ENCODE data around the gene GNPDA1. TPM values are rescaled to one million over a fixed set of nuclear protein-coding genes. Genes with fewer than 3 reads are reported as not detected.

The GNPDA1 gene
- total and polyA plus RNA-seq, 10 of the 15 experiments (the other 5 are each of a cell fraction or from before 2014, with no cell fraction given), result 1.0 to 11.9 (median 3.9) TPM

DNA sequence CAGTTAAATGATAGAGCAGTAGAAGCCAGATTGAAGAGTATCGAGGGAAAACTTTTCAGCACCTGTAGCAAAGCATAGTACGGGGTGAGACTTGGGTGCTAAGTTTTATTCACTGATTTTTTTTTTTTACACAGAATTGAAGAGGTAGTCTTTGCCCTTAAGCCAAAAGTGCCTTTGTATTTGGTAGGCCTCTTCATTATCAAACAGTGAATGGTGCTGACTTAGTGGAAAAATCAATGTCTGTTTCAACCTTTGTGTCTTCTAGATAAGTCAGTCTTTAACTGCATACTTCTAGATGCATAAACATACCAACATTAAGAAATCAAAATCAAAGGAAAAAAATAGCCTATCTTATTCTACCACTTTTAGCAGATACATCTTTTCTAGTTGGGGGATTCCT lies 30.2 kb downstream of the GNPDA1 start:
- H3K4me1 ChIP-seq (ENCODE audit: control insufficient read depth, insufficient read depth, low read length), result no peaks in the 10 kb centered on the region
- RAD21 ChIA-PET (ENCODE audit: unreplicated experiment), result no interaction called here
- SMC1A ChIA-PET (ENCODE audit: uncharacterized antibody, unreplicated experiment), result no interaction called here
- ATAC-seq, result no peak
- H3K9ac ChIP-seq (ENCODE audit: control insufficient read depth, insufficient read depth, low read length), result no peak overlapping the region
- H2AFZ ChIP-seq (ENCODE audit: control insufficient read depth, low read depth, low read length), result no peak overlapping the region
- peaks cover 2 to 19% of the 10 kb centered on the region in 2 experiments for H3K36me3 ChIP-seq (ENCODE audit: control insufficient read depth in 2 of 2, insufficient read depth in 2 of 2, low read length in 1 of 2)
- no TSS peak for BruUV-seq (replicated peaks)
- TF ChIP-seq SIX5 (IDR thresholded peaks at IDR 0.05; ENCODE audit: low read depth, low read length, severe bottlenecking) (no peak), NR2F1 (conservative IDR thresholded peaks at IDR 0.05) (no peak), JUNB (IDR thresholded peaks at IDR 0.05) (no peak), EGR1 (IDR thresholded peaks at IDR 0.05; ENCODE audit: borderline replicate concordance in 1 of 2, low read depth in 2 of 2, low read length in 2 of 2) (no peak), NBN (IDR thresholded peaks at IDR 0.05) (no peak), TCF3 (IDR thresholded peaks at IDR 0.05; ENCODE audit: borderline replicate concordance, insufficient read depth, low read depth, low read length) (no peak), KAT2A (conservative IDR thresholded peaks at IDR 0.05; ENCODE audit: control insufficient read depth, low read depth, low read length) (no peak), HDGF (IDR thresholded peaks at IDR 0.05) (no peak), ZZZ3 (IDR thresholded peaks at IDR 0.05; ENCODE audit: control insufficient read depth, insufficient read length, low read depth) (no peak), CBFB (IDR thresholded peaks at IDR 0.05; ENCODE audit: low read depth) (no peak), HCFC1 (IDR thresholded peaks at IDR 0.05; ENCODE audit: low read length) (no peak), RUNX3 (IDR thresholded peaks at IDR 0.05; ENCODE audit: low read length) (no peak), KDM1A (IDR thresholded peaks at IDR 0.05; ENCODE audit: borderline replicate concordance) (no peak)
- TF ChIP-seq, protein P1, sequence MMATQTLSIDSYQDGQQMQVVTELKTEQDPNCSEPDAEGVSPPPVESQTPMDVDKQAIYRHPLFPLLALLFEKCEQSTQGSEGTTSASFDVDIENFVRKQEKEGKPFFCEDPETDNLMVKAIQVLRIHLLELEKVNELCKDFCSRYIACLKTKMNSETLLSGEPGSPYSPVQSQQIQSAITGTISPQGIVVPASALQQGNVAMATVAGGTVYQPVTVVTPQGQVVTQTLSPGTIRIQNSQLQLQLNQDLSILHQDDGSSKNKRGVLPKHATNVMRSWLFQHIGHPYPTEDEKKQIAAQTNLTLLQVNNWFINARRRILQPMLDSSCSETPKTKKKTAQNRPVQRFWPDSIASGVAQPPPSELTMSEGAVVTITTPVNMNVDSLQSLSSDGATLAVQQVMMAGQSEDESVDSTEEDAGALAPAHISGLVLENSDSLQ (IDR thresholded peaks at IDR 0.05), result no peak
- TF ChIP-seq, protein P2, sequence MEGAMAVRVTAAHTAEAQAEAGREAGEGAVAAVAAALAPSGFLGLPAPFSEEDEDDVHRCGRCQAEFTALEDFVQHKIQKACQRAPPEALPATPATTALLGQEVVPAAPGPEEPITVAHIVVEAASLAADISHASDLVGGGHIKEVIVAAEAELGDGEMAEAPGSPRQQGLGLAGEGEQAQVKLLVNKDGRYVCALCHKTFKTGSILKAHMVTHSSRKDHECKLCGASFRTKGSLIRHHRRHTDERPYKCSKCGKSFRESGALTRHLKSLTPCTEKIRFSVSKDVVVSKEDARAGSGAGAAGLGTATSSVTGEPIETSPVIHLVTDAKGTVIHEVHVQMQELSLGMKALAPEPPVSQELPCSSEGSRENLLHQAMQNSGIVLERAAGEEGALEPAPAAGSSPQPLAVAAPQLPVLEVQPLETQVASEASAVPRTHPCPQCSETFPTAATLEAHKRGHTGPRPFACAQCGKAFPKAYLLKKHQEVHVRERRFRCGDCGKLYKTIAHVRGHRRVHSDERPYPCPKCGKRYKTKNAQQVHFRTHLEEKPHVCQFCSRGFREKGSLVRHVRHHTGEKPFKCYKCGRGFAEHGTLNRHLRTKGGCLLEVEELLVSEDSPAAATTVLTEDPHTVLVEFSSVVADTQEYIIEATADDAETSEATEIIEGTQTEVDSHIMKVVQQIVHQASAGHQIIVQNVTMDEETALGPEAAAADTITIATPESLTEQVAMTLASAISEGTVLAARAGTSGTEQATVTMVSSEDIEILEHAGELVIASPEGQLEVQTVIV (IDR thresholded peaks at IDR 0.05; ENCODE audit: borderline replicate concordance, partially characterized antibody), result no peak
- TF ChIP-seq, protein P3, sequence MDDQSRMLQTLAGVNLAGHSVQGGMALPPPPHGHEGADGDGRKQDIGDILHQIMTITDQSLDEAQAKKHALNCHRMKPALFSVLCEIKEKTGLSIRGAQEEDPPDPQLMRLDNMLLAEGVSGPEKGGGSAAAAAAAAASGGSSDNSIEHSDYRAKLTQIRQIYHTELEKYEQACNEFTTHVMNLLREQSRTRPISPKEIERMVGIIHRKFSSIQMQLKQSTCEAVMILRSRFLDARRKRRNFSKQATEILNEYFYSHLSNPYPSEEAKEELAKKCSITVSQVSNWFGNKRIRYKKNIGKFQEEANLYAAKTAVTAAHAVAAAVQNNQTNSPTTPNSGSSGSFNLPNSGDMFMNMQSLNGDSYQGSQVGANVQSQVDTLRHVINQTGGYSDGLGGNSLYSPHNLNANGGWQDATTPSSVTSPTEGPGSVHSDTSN (IDR thresholded peaks at IDR 0.05; ENCODE audit: insufficient replicate concordance, low read depth, low read length), result no peak
- TF ChIP-seq, protein P4, sequence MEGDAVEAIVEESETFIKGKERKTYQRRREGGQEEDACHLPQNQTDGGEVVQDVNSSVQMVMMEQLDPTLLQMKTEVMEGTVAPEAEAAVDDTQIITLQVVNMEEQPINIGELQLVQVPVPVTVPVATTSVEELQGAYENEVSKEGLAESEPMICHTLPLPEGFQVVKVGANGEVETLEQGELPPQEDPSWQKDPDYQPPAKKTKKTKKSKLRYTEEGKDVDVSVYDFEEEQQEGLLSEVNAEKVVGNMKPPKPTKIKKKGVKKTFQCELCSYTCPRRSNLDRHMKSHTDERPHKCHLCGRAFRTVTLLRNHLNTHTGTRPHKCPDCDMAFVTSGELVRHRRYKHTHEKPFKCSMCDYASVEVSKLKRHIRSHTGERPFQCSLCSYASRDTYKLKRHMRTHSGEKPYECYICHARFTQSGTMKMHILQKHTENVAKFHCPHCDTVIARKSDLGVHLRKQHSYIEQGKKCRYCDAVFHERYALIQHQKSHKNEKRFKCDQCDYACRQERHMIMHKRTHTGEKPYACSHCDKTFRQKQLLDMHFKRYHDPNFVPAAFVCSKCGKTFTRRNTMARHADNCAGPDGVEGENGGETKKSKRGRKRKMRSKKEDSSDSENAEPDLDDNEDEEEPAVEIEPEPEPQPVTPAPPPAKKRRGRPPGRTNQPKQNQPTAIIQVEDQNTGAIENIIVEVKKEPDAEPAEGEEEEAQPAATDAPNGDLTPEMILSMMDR (IDR thresholded peaks at IDR 0.05 in 2 of 3, conservative IDR thresholded peaks at IDR 0.05 in 1 of 3; ENCODE audit: control insufficient read depth in 2 of 3, extremely low read depth in 1 of 3, insufficient read depth in 1 of 3, low read depth in 3 of 3, low read length in 3 of 3), result no peak
- no peak overlapping the region for H3K4me3 ChIP-seq
- in situ Hi-C loops (cut with MboI), result no loop called here
- no peaks in the 10 kb centered on the region for H3K9me3 ChIP-seq (replicated peaks; ENCODE audit: control insufficient read depth, insufficient read depth, low read length)
- intact Hi-C loops (cut with micrococcal nuclease; ENCODE audit: unreplicated experiment), result no loop called here
- no peak overlapping the region for H3K4me2 ChIP-seq (ENCODE audit: control insufficient read depth, insufficient read depth)
- no peaks in the 10 kb centered on the region for H4K20me1 ChIP-seq (ENCODE audit: control insufficient read depth, insufficient read depth)
- CTCF ChIA-PET, result no interaction called here
- no peak for FAIRE-seq
- POLR2A ChIA-PET, result no interaction called here
- no peak for DNase-seq (ENCODE audit: low read depth, low spot score)
- no peaks in the 10 kb centered on the region for H3K79me2 ChIP-seq (ENCODE audit: control insufficient read depth, insufficient read depth, low read length)
- H3K27me3 ChIP-seq (replicated peaks in 1 of 2; ENCODE audit: control insufficient read depth in 2 of 2, insufficient read depth in 2 of 2, low read length in 1 of 2), result no peaks in the 10 kb centered on the region
- H3K27ac ChIP-seq (ENCODE audit: control insufficient read depth, insufficient read depth), result no peak overlapping the region
- 50% methylated on average over 2 of the region's 2 CpGs for WGBS (ENCODE audit: insufficient coverage, insufficient replicate concordance, low lambda C conversion rate, missing lambda C conversion rate)

Data from GM12878 (cell line).